H1 (cell line): ENCODE data around the gene KBTBD2. TPM values are rescaled to one million over a fixed set of nuclear protein-coding genes. Genes with fewer than 3 reads are reported as not detected.
A peak's percentile ranks its signal among the peaks of the same experiment; 100 is the strongest.

Source experiments
- CTCF ChIA-PET: fragments of 300-600 bp; sonication (Branson Sonifier 250); formaldehyde crosslinking; loops from one replicate; lab custom pipeline; 2021; ENCODE audit not compliant: partially characterized antibody; lab: Charles Lee
- POLR2A ChIA-PET: fragments of 300-600 bp; sonication (Branson Sonifier 250); formaldehyde crosslinking; loops from one replicate; lab custom pipeline; 2021; ENCODE audit warnings: inconsistent platforms; ENCODE audit not compliant: partially characterized antibody; lab: Charles Lee
- DNase-seq, 2 experiments: peaks; one replicate each; pipeline versions ENCODE4 v3.0.0 to v3.0.0-alpha.2; 2010 to 2022; ENCODE audit warnings: low spot score in 2 of 2, low read depth in 1 of 2, mixed read lengths in 1 of 2
- FAIRE-seq: peaks from 2 replicates; lab custom pipeline; 2011; peaks lifted over from hg19 to GRCh38; lab: Jason Lieb, UNC
- H2AFZ ChIP-seq: 2 replicates; pipeline ENCODE4 v1.8.1; 2012; ENCODE audit warnings: low read length, inconsistent platforms
- H2AK5ac ChIP-seq: 2 replicates; pipeline ENCODE4 v1.6.1; 2013; ENCODE audit warnings: low read depth, low read length
- H2BK120ac ChIP-seq: replicated peaks from 2 replicates; pipeline ENCODE3; 2013; ENCODE audit warnings: low read depth, low read length, inconsistent platforms
- H2BK12ac ChIP-seq: 2 replicates; pipeline ENCODE4 v1.6.1; 2013; ENCODE audit warnings: low read depth, low read length
- H2BK15ac ChIP-seq: 2 replicates; pipeline ENCODE4 v1.6.1; 2013; ENCODE audit warnings: low read length
- H2BK20ac ChIP-seq: 2 replicates; pipeline ENCODE4 v1.6.1; 2013; ENCODE audit warnings: low read length
- H2BK5ac ChIP-seq: 2 replicates; pipeline ENCODE4 v1.6.1; 2013; ENCODE audit warnings: low read depth, low read length
- H3K14ac ChIP-seq: 2 replicates; pipeline ENCODE4 v1.6.1; 2013; ENCODE audit warnings: inconsistent platforms; ENCODE audit not compliant: insufficient read length
- H3K18ac ChIP-seq: 2 replicates; pipeline ENCODE4 v1.6.1; 2013; ENCODE audit warnings: low read length; ENCODE audit errors: extremely low read depth
- H3K23ac ChIP-seq: 2 replicates; pipeline ENCODE4 v1.6.1; 2013; ENCODE audit warnings: inconsistent platforms; ENCODE audit not compliant: insufficient read length
- H3K23me2 ChIP-seq: 2 replicates; pipeline ENCODE4 v1.6.1; 2013; ENCODE audit warnings: low read depth, low read length
- H3K27ac ChIP-seq: 2 replicates; pipeline ENCODE4 v1.6.1; 2011; ENCODE audit warnings: low read depth, low read length, inconsistent platforms
- H3K27me3 ChIP-seq, 4 experiments: replicated peaks in 1 of 4; 1 replicate in 1 of 4; 2 replicates in 3 of 4; pipeline versions ENCODE4 v1.6.1 to v1.8.1; 2011 to 2013; ENCODE audit warnings: low read length in 3 of 4, mild to moderate bottlenecking in 3 of 4, inconsistent platforms in 2 of 4, mixed read lengths in 2 of 4, moderate library complexity in 1 of 4; ENCODE audit not compliant: control insufficient read depth in 3 of 4, insufficient read depth in 3 of 4; ENCODE audit errors: extremely low read depth in 1 of 4
- H3K36me3 ChIP-seq, 4 experiments: 2 replicates each; pipeline versions ENCODE4 v1.6.1 to v1.8.1; 2011 to 2013; ENCODE audit warnings: mild to moderate bottlenecking in 4 of 4, low read length in 3 of 4, moderate library complexity in 2 of 4, control low read depth in 1 of 4, inconsistent platforms in 1 of 4; ENCODE audit not compliant: insufficient read depth in 4 of 4, control insufficient read depth in 2 of 4
- H3K4ac ChIP-seq: replicated peaks from 2 replicates; pipeline ENCODE3; 2013; ENCODE audit warnings: low read length, low read depth, mixed read lengths, inconsistent platforms; ENCODE audit not compliant: insufficient read length
- H3K4me1 ChIP-seq, 4 experiments: replicated peaks in 1 of 4; 1 replicate in 1 of 4; 2 replicates in 3 of 4; pipeline versions ENCODE4 v1.6.1 to v1.8.1; 2011 to 2013; ENCODE audit warnings: low read length in 3 of 4, inconsistent platforms in 2 of 4, mixed read lengths in 1 of 4; ENCODE audit not compliant: insufficient read depth in 4 of 4, control insufficient read depth in 3 of 4
- H3K4me2 ChIP-seq, 2 experiments: 2 replicates each; pipeline versions ENCODE4 v1.6.1 to v1.8.1; 2011 to 2013; ENCODE audit warnings: low read depth in 2 of 2, low read length in 2 of 2, control low read depth in 1 of 2, inconsistent platforms in 1 of 2, mild to moderate bottlenecking in 1 of 2; ENCODE audit not compliant: insufficient read depth in 1 of 2
- H3K4me3 ChIP-seq, 4 experiments: fragments of 200-600, 300-600 bp in 1 of 4; sonication (generic), shearing (Covaris generic), sonication (Bioruptor Twin) in 1 of 4; 2 replicates each; pipeline versions ENCODE4 v1.5.1 to v1.8.1; 2011 to 2016; ENCODE audit warnings: low read length in 4 of 4, low read depth in 3 of 4, control low read depth in 2 of 4, inconsistent platforms in 2 of 4, mild to moderate bottlenecking in 2 of 4, mixed read lengths in 1 of 4, moderate library complexity in 1 of 4; ENCODE audit not compliant: insufficient read depth in 2 of 4; ENCODE audit errors: extremely low read depth in 1 of 4
- H3K56ac ChIP-seq: replicated peaks from 2 replicates; pipeline ENCODE3; 2013; ENCODE audit warnings: low read depth, mild to moderate bottlenecking, mixed read lengths, low read length, inconsistent platforms; ENCODE audit not compliant: insufficient read length
- H3K79me1 ChIP-seq: 2 replicates; pipeline ENCODE4 v1.6.1; 2013; ENCODE audit warnings: low read depth, low read length, control low read depth
- H3K79me2 ChIP-seq, 2 experiments: 2 replicates each; pipeline versions ENCODE4 v1.6.1 to v1.8.1; 2012 to 2013; ENCODE audit warnings: low read length in 2 of 2, mild to moderate bottlenecking in 2 of 2, inconsistent platforms in 1 of 2; ENCODE audit not compliant: insufficient read depth in 2 of 2, control insufficient read depth in 1 of 2
- H3K9ac ChIP-seq, 4 experiments: replicated peaks in 1 of 4; 1 replicate in 1 of 4; 2 replicates in 3 of 4; pipeline versions ENCODE4 v1.6.1 to v1.8.1; 2011 to 2013; ENCODE audit warnings: low read depth in 3 of 4, low read length in 3 of 4, control low read depth in 2 of 4, mild to moderate bottlenecking in 2 of 4, moderate library complexity in 2 of 4, inconsistent platforms in 1 of 4; ENCODE audit errors: extremely low read depth in 1 of 4
- H3K9me3 ChIP-seq, 2 experiments: 2 replicates each; pipeline versions ENCODE4 v1.6.1 to v1.8.1; 2012 to 2013; ENCODE audit warnings: mild to moderate bottlenecking in 2 of 2, moderate library complexity in 2 of 2, control low read depth in 1 of 2, inconsistent platforms in 1 of 2, low read depth in 1 of 2, low read length in 1 of 2, mixed read lengths in 1 of 2; ENCODE audit not compliant: insufficient read depth in 2 of 2
- H4K20me1 ChIP-seq, 2 experiments: replicated peaks in 1 of 2; 2 replicates each; pipeline versions ENCODE3 to v1.8.1; 2011 to 2013; ENCODE audit warnings: inconsistent platforms in 2 of 2, low read length in 2 of 2, mild to moderate bottlenecking in 1 of 2; ENCODE audit not compliant: insufficient read depth in 2 of 2, control insufficient read depth in 1 of 2
- H4K5ac ChIP-seq: 2 replicates; pipeline ENCODE4 v1.6.1; 2013; ENCODE audit warnings: low read length, low read depth, mixed read lengths, inconsistent platforms; ENCODE audit not compliant: insufficient read length
- H4K8ac ChIP-seq: 2 replicates; pipeline ENCODE4 v1.8.0; 2013; ENCODE audit warnings: mild to moderate bottlenecking, moderate library complexity, low read length, inconsistent platforms; ENCODE audit not compliant: insufficient read depth; ENCODE audit errors: extremely low read depth
- H4K91ac ChIP-seq: replicated peaks from 2 replicates; pipeline ENCODE3; 2013; ENCODE audit warnings: low read length, mixed read lengths, inconsistent platforms; ENCODE audit not compliant: insufficient read length
- BRCA1 ChIP-seq: IDR thresholded peaks from 2 replicates; pipeline ENCODE4 v1.6.1; 2012; ENCODE audit warnings: low read depth, low read length, improper control_type of control experiment
- EZH2 ChIP-seq: fragments of 200-600 bp; sonication (generic); IDR thresholded peaks from 2 replicates; pipeline ENCODE4 v1.7.1; 2012; ENCODE audit warnings: low read depth, mild to moderate bottlenecking, moderate library complexity, low read length, inconsistent platforms; ENCODE audit not compliant: severe bottlenecking
- KDM1A ChIP-seq: fragments of 200-600, 300-600 bp; sonication (generic); IDR thresholded peaks from 2 replicates; pipeline ENCODE4 v1.7.1; 2016; ENCODE audit warnings: mild to moderate bottlenecking, low read length, borderline replicate concordance
- KDM4A ChIP-seq: IDR thresholded peaks from one replicate; pipeline ENCODE4 v1.7.1; 2012; ENCODE audit warnings: low read depth, mild to moderate bottlenecking, moderate library complexity, low read length, inconsistent platforms; ENCODE audit not compliant: severe bottlenecking
- NANOG ChIP-seq: IDR thresholded peaks from 2 replicates; pipeline ENCODE4 v1.6.1; 2011; ENCODE audit warnings: low read length, low read depth, mild to moderate bottlenecking, inconsistent platforms; ENCODE audit not compliant: insufficient read depth, poor library complexity, severe bottlenecking
- PHF8 ChIP-seq: fragments of 200-600 bp; sonication (generic); conservative IDR thresholded peaks from 2 replicates; pipeline ENCODE4 v1.7.1; 2012; ENCODE audit warnings: low read depth, mild to moderate bottlenecking, inconsistent platforms, low read length, moderate library complexity
- RNF2 ChIP-seq: fragments of 200-900, 300-1000 bp; sonication (generic); IDR thresholded peaks from 2 replicates; pipeline ENCODE4 v1.7.1; 2016; ENCODE audit warnings: borderline replicate concordance, low read depth, mild to moderate bottlenecking, antibody characterized with exemption, low read length; ENCODE audit not compliant: poor library complexity, severe bottlenecking; ENCODE audit errors: missing control alignments
- RXRA ChIP-seq: IDR thresholded peaks from 2 replicates; pipeline ENCODE4 v1.6.1; 2011; ENCODE audit warnings: low read depth, mild to moderate bottlenecking, low read length, moderate library complexity; ENCODE audit not compliant: insufficient read depth
- SIRT6 ChIP-seq: IDR thresholded peaks from one replicate; pipeline ENCODE4 v1.7.1; 2012; ENCODE audit warnings: low read length, inconsistent platforms
- TAF1 ChIP-seq: IDR thresholded peaks from 2 replicates; pipeline ENCODE4 v1.6.1; 2011; ENCODE audit warnings: mild to moderate bottlenecking, low read depth, low read length
- TEAD4 ChIP-seq: IDR thresholded peaks from 2 replicates; pipeline ENCODE4 v1.6.1; 2012; ENCODE audit warnings: low read depth, low read length, inconsistent platforms, mixed read lengths
- WGBS, 2 experiments: shearing (Covaris generic) in 1 of 2; methylation state at CpG; one replicate each; pipeline versions ENCODE4 v1.1.6 to v1.1.7; 2013 to 2015; ENCODE audit warnings: low lambda C conversion rate in 2 of 2, mixed read lengths in 2 of 2, inconsistent platforms in 1 of 2, low coverage in 1 of 2, missing lambda C conversion rate in 1 of 2; ENCODE audit not compliant: insufficient replicate concordance in 2 of 2, insufficient coverage in 1 of 2, insufficient read length in 1 of 2; ENCODE audit errors: extremely low coverage in 1 of 2, missing lambda C conversion rate in 1 of 2; 5-methylcytosine and 5-hydroxymethylcytosine counted together
- polyA plus RNA-seq, 7 experiments: library from polyadenylated mRNA; depleted of rRNA in 3 of 7; stranded (reverse) in 5 of 7; unstranded in 2 of 7; fragments of >200 nt in 5 of 7; fragments of 200-250 nt in 2 of 7; gene quantifications; 1 replicate in 5 of 7; 2 replicates in 1 of 7; 4 replicates in 1 of 7; pipeline versions ENCODE4 v1.2.1 to v1.2.3, GENCODE V29; 2011 to 2013; ENCODE audit warnings: missing spikeins in 2 of 7, mixed read lengths in 2 of 7
- total RNA-seq: library from RNA; stranded (reverse); fragmentation: NEBNext Ultra II Directional; extraction: Animal tissue kit (Norgen Biotek cat#: 25700); gene quantifications from 2 replicates; pipeline ENCODE4 v1.2.1, GENCODE V29; 2021

KBTBD2 gene
- total and polyA plus RNA-seq, 2 of the 8 experiments (the other 6 are each of a cell fraction or from before 2014, with no cell fraction given), result 13.1 to 25.7 TPM

GRCh38 chr7:32892521-32893206 lies 1.1 kb upstream of the KBTBD2 start:
- ChIA-PET POLR2A (interaction anchor here (0.9 to 4.3 kb wide), 13 partner anchors 8 to 216 kb away, joined by 3 to 21 read pairs (median 4); partner anchors contain the start of genes NT5C3A and RP9), CTCF (interaction anchor here (0.5 to 2.1 kb wide), 5 partner anchors 9 to 335 kb away, joined by 3 to 7 read pairs (median 3); no protein-coding TSS in a partner anchor)
- Histone ChIP-seq H2BK15ac (peak overlapping the region; percentile 55; the same call in 1 of the 2 replicates), H3K18ac (peak overlapping the region; percentile 95), H3K9me3 (no peaks in the 10 kb centered on the region), H3K23ac (no peak overlapping the region), H4K8ac (peak overlapping the region; percentile 97; the same call in 1 of the 2 replicates), H3K27me3 (no peaks in the 10 kb centered on the region), H3K56ac (peak overlapping the region; percentile 90), H3K14ac (no peak overlapping the region), H2AK5ac (no peak overlapping the region), H3K79me2 (peaks cover 7 to 32% of the 10 kb centered on the region in 2 experiments; a peak in 3 of 4 replicates), H2BK20ac (peak overlapping the region; percentile 32; the same call in 1 of the 2 replicates), H3K4me2 (peak overlapping the region; percentile 81 to 90), H4K91ac (peak overlapping the region; percentile 90), H3K4me1 (peaks cover 3 to 13% (median 6%) of the 10 kb centered on the region in 4 experiments; a peak in 6 of 7 replicates), H3K23me2 (peaks cover 5% of the 10 kb centered on the region), H3K27ac (peak overlapping the region; percentile 93), H2BK5ac (peak overlapping the region; percentile 90), H3K4me3 (peak overlapping the region; percentile 56 to 99 (median 68)), H4K20me1 (peaks cover 4% of the 10 kb centered on the region in 2 experiments), H2AFZ (peak overlapping the region; percentile 47), H2BK12ac (peak overlapping the region; percentile 80; the same call in 1 of the 2 replicates), H3K4ac (peak overlapping the region; percentile 88), H2BK120ac (peak overlapping the region; percentile 21), H3K9ac (peak overlapping the region; percentile 75 to 86 (median 83)), H4K5ac (peak overlapping the region; percentile 90), H3K36me3 (no peaks in the 10 kb centered on the region), H3K79me1 (no peaks in the 10 kb centered on the region)
- FAIRE-seq, result no peak
- 7% methylated on average over 22 of the region's 22 CpGs; no CpG with 5 or more reads in 1 of the 2 experiments for WGBS, 2 experiments
- DNase-seq, result no peak
- no peak for TF ChIP-seq RXRA
- no peak for TF ChIP-seq KDM4A
- no peak for TF ChIP-seq RNF2
- TF ChIP-seq SIRT6, result no peak
- no peak; the same call in 1 of the 2 replicates for TF ChIP-seq PHF8
- peak; percentile 48; the same call in 1 of the 2 replicates for TF ChIP-seq TEAD4
- no peak for TF ChIP-seq BRCA1
- TF ChIP-seq EZH2, result no peak
- no peak for TF ChIP-seq NANOG
- no peak for TF ChIP-seq KDM1A
- TF ChIP-seq TAF1, result peak; percentile 72; the same call in 1 of the 2 replicates
